HG03354 (cell line): ENCODE data around the gene MYRIP.
"Not testable (repeated sequence)": the region's sequence is repeated elsewhere in the genome, so short reads cannot be mapped to it uniquely, and the experiment has no call there.

Experiments used
- ATAC-seq: cut with Tn5 transposase; IDR thresholded peaks from one replicate; pipeline ENCODE4 v1.9.1; 2021; ENCODE audit warnings: mild to moderate bottlenecking; ENCODE audit not compliant: unreplicated experiment, poor library complexity, severe bottlenecking

MYRIP gene

GRCh38 chr3:40104441-40104840 lies 295.0 kb downstream of the MYRIP start:
- no peak for ATAC-seq

- ATAC-seq, result no peak
These were observed 299.2 kb downstream of the MYRIP start for GRCh38 chr3:40108643-40109042.

- ATAC-seq, result no peak
These were observed 300.5 kb downstream of the MYRIP start for GRCh38 chr3:40109641-40110490.

GRCh38 chr3:40116478-40117177 lies 307.2 kb downstream of the MYRIP start:
- ATAC-seq, result no peak

GRCh38 chr3:40118091-40118490 lies 308.7 kb downstream of the MYRIP start:
- ATAC-seq, result no peak

- no peak for ATAC-seq
These were observed 310.8 kb downstream of the MYRIP start for GRCh38 chr3:40120067-40120692.

GRCh38 chr3:40120806-40121205 lies 311.4 kb downstream of the MYRIP start:
- no peak for ATAC-seq

GRCh38 chr3:40124918-40125317 lies 315.5 kb downstream of the MYRIP start:
- no peak for ATAC-seq

- no peak for ATAC-seq
These were observed 318.8 kb downstream of the MYRIP start for GRCh38 chr3:40128166-40128565.

- no peak for ATAC-seq
These were observed 320.1 kb downstream of the MYRIP start for GRCh38 chr3:40129510-40129909.

- no peak for ATAC-seq
These were observed 320.6 kb downstream of the MYRIP start for GRCh38 chr3:40129981-40130380.

GRCh38 chr3:40130721-40131120 lies 321.3 kb downstream of the MYRIP start:
- ATAC-seq, result no peak

GRCh38 chr3:40133886-40134575 lies 324.6 kb downstream of the MYRIP start:
- not testable (repeated sequence) for ATAC-seq

- no peak for ATAC-seq
These were observed 328.3 kb downstream of the MYRIP start for GRCh38 chr3:40137591-40138295.

- ATAC-seq, result no peak
These were observed 334.1 kb downstream of the MYRIP start for GRCh38 chr3:40143283-40144090.

GRCh38 chr3:40148827-40149226 lies 339.4 kb downstream of the MYRIP start:
- no peak for ATAC-seq

GRCh38 chr3:40152482-40153133 lies 343.2 kb downstream of the MYRIP start:
- ATAC-seq, result no peak

GRCh38 chr3:40160933-40161332 lies 351.5 kb downstream of the MYRIP start:
- no peak for ATAC-seq
